Ishikawa (cell line): ENCODE data around the gene ZC3H4.

Experiments
- CEBPB ChIP-seq: IDR thresholded peaks from 2 replicates; pipeline ENCODE4 v1.6.1; 2012
- EP300 ChIP-seq: IDR thresholded peaks from 2 replicates; pipeline ENCODE4 v1.6.1; 2012; ENCODE audit warnings: borderline replicate concordance
- FOXM1 ChIP-seq: IDR thresholded peaks from 2 replicates; pipeline ENCODE4 v1.6.1; 2012; ENCODE audit warnings: low read depth, borderline replicate concordance
- RAD21 ChIP-seq: IDR thresholded peaks from 2 replicates; pipeline ENCODE4 v1.6.1; 2012; ENCODE audit warnings: low read depth
- TAF1 ChIP-seq: IDR thresholded peaks from 2 replicates; pipeline ENCODE4 v1.6.1; 2012; ENCODE audit warnings: low read depth, mild to moderate bottlenecking
- TCF12 ChIP-seq: IDR thresholded peaks from 2 replicates; pipeline ENCODE4 v1.6.1; 2012; ENCODE audit warnings: low read depth
- TEAD4 ChIP-seq: IDR thresholded peaks from 2 replicates; pipeline ENCODE4 v1.6.1; 2012
- YY1 ChIP-seq: IDR thresholded peaks from 2 replicates; pipeline ENCODE4 v1.6.1; 2012; ENCODE audit warnings: low read depth
- ZBTB7A ChIP-seq: IDR thresholded peaks from 2 replicates; pipeline ENCODE4 v1.6.1; 2012; ENCODE audit warnings: low read depth
- TF ChIP-seq, protein P1 (sequence below): IDR thresholded peaks from 2 replicates; pipeline ENCODE4 v1.6.1; 2012; ENCODE audit warnings: low read depth, mild to moderate bottlenecking
- TF ChIP-seq, protein P2 (sequence below): IDR thresholded peaks from 2 replicates; pipeline ENCODE4 v1.6.1; 2012

DNA sequence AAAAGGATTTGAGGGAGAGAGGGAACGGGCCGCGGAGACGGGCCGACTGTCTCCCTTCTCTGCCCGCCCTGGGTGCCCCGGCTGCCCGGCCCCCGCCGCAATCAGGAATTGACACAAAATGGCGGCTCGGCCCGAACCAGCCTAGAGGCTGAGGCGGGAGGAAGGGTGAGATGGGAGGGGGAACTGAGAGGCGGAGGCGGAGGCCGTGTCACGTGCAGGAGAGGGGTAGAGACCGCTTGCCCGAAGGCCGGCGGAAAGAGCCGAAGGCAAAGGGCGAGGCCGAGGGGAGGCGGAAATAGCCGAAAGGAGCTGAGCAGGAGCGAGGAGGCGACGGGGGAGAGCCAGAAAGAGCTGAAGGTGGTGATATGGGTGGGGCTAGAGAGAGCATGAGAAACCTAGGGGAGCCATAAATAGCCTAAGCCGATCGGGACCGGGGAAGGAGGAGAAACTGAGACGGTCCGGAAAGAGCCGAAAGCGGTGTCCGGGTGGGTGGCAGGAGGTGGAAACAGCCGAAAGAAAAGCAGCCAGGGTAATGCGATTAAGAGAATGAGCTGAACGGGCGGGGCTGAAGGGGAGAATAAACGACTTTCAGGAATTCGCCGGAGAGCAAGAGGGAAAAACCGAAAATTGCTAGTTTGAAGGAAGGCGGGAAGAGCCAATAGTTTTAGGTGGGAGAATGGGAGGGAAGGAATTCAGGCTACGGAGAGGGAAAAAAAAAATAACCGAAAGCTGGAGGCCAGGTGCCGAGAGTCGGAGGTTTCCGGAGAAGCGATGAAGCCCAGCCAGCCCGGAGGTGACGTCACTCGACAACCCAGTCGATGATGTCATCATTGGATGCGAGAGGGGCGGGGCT lies at the start of gene ZC3H4:
- TF ChIP-seq TAF1 (peak; percentile 74), EP300 (peak; percentile 30; the same call in 1 of the 2 replicates), CEBPB (no peak), YY1 (peak; percentile 94), RAD21 (no peak), ZBTB7A (no peak; the same call in 1 of the 2 replicates), TEAD4 (peak; percentile 43), TCF12 (no peak; the same call in 1 of the 2 replicates), FOXM1 (no peak)
- TF ChIP-seq, protein P1, sequence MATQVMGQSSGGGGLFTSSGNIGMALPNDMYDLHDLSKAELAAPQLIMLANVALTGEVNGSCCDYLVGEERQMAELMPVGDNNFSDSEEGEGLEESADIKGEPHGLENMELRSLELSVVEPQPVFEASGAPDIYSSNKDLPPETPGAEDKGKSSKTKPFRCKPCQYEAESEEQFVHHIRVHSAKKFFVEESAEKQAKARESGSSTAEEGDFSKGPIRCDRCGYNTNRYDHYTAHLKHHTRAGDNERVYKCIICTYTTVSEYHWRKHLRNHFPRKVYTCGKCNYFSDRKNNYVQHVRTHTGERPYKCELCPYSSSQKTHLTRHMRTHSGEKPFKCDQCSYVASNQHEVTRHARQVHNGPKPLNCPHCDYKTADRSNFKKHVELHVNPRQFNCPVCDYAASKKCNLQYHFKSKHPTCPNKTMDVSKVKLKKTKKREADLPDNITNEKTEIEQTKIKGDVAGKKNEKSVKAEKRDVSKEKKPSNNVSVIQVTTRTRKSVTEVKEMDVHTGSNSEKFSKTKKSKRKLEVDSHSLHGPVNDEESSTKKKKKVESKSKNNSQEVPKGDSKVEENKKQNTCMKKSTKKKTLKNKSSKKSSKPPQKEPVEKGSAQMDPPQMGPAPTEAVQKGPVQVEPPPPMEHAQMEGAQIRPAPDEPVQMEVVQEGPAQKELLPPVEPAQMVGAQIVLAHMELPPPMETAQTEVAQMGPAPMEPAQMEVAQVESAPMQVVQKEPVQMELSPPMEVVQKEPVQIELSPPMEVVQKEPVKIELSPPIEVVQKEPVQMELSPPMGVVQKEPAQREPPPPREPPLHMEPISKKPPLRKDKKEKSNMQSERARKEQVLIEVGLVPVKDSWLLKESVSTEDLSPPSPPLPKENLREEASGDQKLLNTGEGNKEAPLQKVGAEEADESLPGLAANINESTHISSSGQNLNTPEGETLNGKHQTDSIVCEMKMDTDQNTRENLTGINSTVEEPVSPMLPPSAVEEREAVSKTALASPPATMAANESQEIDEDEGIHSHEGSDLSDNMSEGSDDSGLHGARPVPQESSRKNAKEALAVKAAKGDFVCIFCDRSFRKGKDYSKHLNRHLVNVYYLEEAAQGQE: no peak
- TF ChIP-seq, protein P2, sequence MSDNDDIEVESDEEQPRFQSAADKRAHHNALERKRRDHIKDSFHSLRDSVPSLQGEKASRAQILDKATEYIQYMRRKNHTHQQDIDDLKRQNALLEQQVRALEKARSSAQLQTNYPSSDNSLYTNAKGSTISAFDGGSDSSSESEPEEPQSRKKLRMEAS: peak; percentile 88
